IMR-90 (cell line): ENCODE data around the gene COL23A1. TPM values are rescaled to one million over a fixed set of nuclear protein-coding genes. Genes with fewer than 3 reads are reported as not detected.

Experiments
- ATAC-seq: fragments of 200-7000 bp; cut with Tn5 transposase; 2 replicates; pipeline ENCODE4 v1.9.1; 2020; ENCODE audit warnings: low read depth, mild to moderate bottlenecking, moderate library complexity
- BruUV-seq: library from RNA; stranded (reverse); fragments of 400-500 nt; replicated peaks from 2 replicates; lab custom pipeline; 2021; lab: Mats Ljungman, UMichigan
- CTCF ChIA-PET: fragments of 300-600 bp; formaldehyde crosslinking; extraction: SDS; loops from one replicate; lab custom pipeline; 2021; ENCODE audit warnings: antibody characterized with exemption; lab: Yijun Ruan, JAX
- POLR2A ChIA-PET: fragments of 300-600 bp; sonication (Branson Sonifier 250); formaldehyde crosslinking; loops from one replicate; lab custom pipeline; 2022; ENCODE audit warnings: antibody characterized with exemption; ENCODE audit not compliant: unreplicated experiment; lab: Charles Lee
- DNase-seq: peaks from one replicate; pipeline ENCODE4 v3.0.0; 2013
- H2AFZ ChIP-seq: replicated peaks from 2 replicates; pipeline ENCODE3; 2013; ENCODE audit warnings: low read length, mild to moderate bottlenecking; ENCODE audit not compliant: poor library complexity
- H2AK5ac ChIP-seq: 2 replicates; pipeline ENCODE4 v1.6.1; 2013; ENCODE audit warnings: low read depth, low read length, inconsistent platforms
- H2AK9ac ChIP-seq: replicated peaks from 2 replicates; pipeline ENCODE3; 2013; ENCODE audit warnings: mild to moderate bottlenecking, low read depth, low read length, moderate library complexity; ENCODE audit not compliant: poor library complexity
- H2BK120ac ChIP-seq: 2 replicates; pipeline ENCODE4 v1.6.1; 2013; ENCODE audit warnings: low read depth, low read length, inconsistent platforms
- H2BK15ac ChIP-seq: 3 replicates; pipeline ENCODE4 v1.6.1; 2013; ENCODE audit warnings: low read depth, low read length, inconsistent platforms
- H2BK20ac ChIP-seq: 2 replicates; pipeline ENCODE4 v1.6.1; 2013; ENCODE audit warnings: low read depth, mild to moderate bottlenecking, inconsistent platforms, low read length, moderate library complexity
- H2BK5ac ChIP-seq: 2 replicates; pipeline ENCODE4 v1.6.1; 2013; ENCODE audit warnings: mild to moderate bottlenecking, low read depth, low read length, inconsistent platforms; ENCODE audit not compliant: poor library complexity, severe bottlenecking
- H3K14ac ChIP-seq: replicated peaks from 2 replicates; pipeline ENCODE4 v1.6.1; 2013; ENCODE audit warnings: low read depth, low read length, inconsistent platforms
- H3K18ac ChIP-seq: 2 replicates; pipeline ENCODE4 v1.6.1; 2013; ENCODE audit warnings: low read depth, low read length, control low read depth
- H3K23ac ChIP-seq: 2 replicates; pipeline ENCODE4 v1.6.1; 2013; ENCODE audit warnings: low read depth, low read length, inconsistent platforms
- H3K27ac ChIP-seq: 2 replicates; pipeline ENCODE4 v1.5.1; 2013; ENCODE audit warnings: mild to moderate bottlenecking, control low read depth, low read length; ENCODE audit not compliant: insufficient read depth
- H3K27me3 ChIP-seq: 2 replicates; pipeline ENCODE4 v1.6.1; 2013; ENCODE audit warnings: low read length; ENCODE audit not compliant: control insufficient read depth, insufficient read depth
- H3K36me3 ChIP-seq: 2 replicates; pipeline ENCODE4 v1.6.1; 2013; ENCODE audit warnings: low read length, mixed read lengths; ENCODE audit not compliant: control insufficient read depth, insufficient read depth
- H3K4ac ChIP-seq: 2 replicates; pipeline ENCODE4 v1.6.1; 2013; ENCODE audit warnings: low read depth, low read length, inconsistent platforms
- H3K4me1 ChIP-seq: 2 replicates; pipeline ENCODE4 v1.6.1; 2013; ENCODE audit warnings: low read length, mixed read lengths; ENCODE audit not compliant: control insufficient read depth, insufficient read depth
- H3K4me2 ChIP-seq: 2 replicates; pipeline ENCODE4 v1.6.1; 2013; ENCODE audit warnings: low read depth, mild to moderate bottlenecking, control low read depth, low read length, moderate library complexity
- H3K4me3 ChIP-seq: 2 replicates; pipeline ENCODE4 v1.5.1; 2013; ENCODE audit warnings: low read depth, mild to moderate bottlenecking, control low read depth, low read length, moderate library complexity; ENCODE audit not compliant: insufficient read depth
- H3K56ac ChIP-seq: 2 replicates; pipeline ENCODE4 v1.6.1; 2013; ENCODE audit warnings: low read length, inconsistent platforms; ENCODE audit not compliant: insufficient read depth; ENCODE audit errors: extremely low read depth
- H3K79me1 ChIP-seq, 2 experiments: 2 replicates each; pipeline ENCODE4 v1.6.1; 2013; ENCODE audit warnings: low read length in 2 of 2, inconsistent platforms in 1 of 2, low read depth in 1 of 2
- H3K9ac ChIP-seq: 2 replicates; pipeline ENCODE4 v1.6.1; 2013; ENCODE audit warnings: low read depth, low read length, control low read depth
- H3K9me1 ChIP-seq: 2 replicates; pipeline ENCODE4 v1.6.1; 2013; ENCODE audit warnings: low read length, inconsistent platforms; ENCODE audit not compliant: insufficient read depth
- H3K9me3 ChIP-seq: 2 replicates; pipeline ENCODE4 v1.6.1; 2013; ENCODE audit warnings: low read length; ENCODE audit not compliant: control insufficient read depth, insufficient read depth
- H4K20me1 ChIP-seq: 2 replicates; pipeline ENCODE4 v1.6.1; 2013; ENCODE audit warnings: low read length, inconsistent platforms; ENCODE audit not compliant: insufficient read depth
- H4K5ac ChIP-seq: 2 replicates; pipeline ENCODE4 v1.6.1; 2013; ENCODE audit warnings: mild to moderate bottlenecking, low read depth, low read length, control low read depth
- H4K8ac ChIP-seq, 2 experiments: 2 replicates each; pipeline ENCODE4 v1.6.1; 2013; ENCODE audit warnings: low read depth in 2 of 2, low read length in 2 of 2, control low read depth in 1 of 2, inconsistent platforms in 1 of 2
- H4K91ac ChIP-seq: 2 replicates; pipeline ENCODE4 v1.6.1; 2013; ENCODE audit warnings: low read depth, low read length, inconsistent platforms; ENCODE audit not compliant: insufficient read depth
- BHLHE40 ChIP-seq: fragments of 150-350 bp; IDR thresholded peaks from 2 replicates; pipeline ENCODE4 v1.6.1; 2016; ENCODE audit warnings: mild to moderate bottlenecking, low read depth, low read length
- CEBPB ChIP-seq: IDR thresholded peaks from 2 replicates; pipeline ENCODE4 v1.6.1; 2012; ENCODE audit warnings: low read depth, low read length, improper control_type of control experiment
- CHD1 ChIP-seq: IDR thresholded peaks from 2 replicates; pipeline ENCODE4 v1.6.1; 2012; ENCODE audit warnings: low read depth, low read length, improper control_type of control experiment
- MAFK ChIP-seq: IDR thresholded peaks from 2 replicates; pipeline ENCODE4 v1.6.1; 2012; ENCODE audit warnings: low read depth, low read length, improper control_type of control experiment
- MAZ ChIP-seq: IDR thresholded peaks from 2 replicates; pipeline ENCODE4 v1.6.1; 2012; ENCODE audit warnings: low read depth, mild to moderate bottlenecking, low read length, improper control_type of control experiment, moderate library complexity, borderline replicate concordance
- MXI1 ChIP-seq: IDR thresholded peaks from 2 replicates; pipeline ENCODE4 v1.6.1; 2012; ENCODE audit warnings: low read depth, mild to moderate bottlenecking, low read length, moderate library complexity, borderline replicate concordance
- RAD21 ChIP-seq: IDR thresholded peaks from 2 replicates; pipeline ENCODE4 v1.6.1; 2012; ENCODE audit warnings: low read length, improper control_type of control experiment
- RFX5 ChIP-seq: IDR thresholded peaks from 2 replicates; pipeline ENCODE4 v1.8.0; 2012; ENCODE audit warnings: low read depth, mild to moderate bottlenecking, low read length, moderate library complexity
- SMC3 ChIP-seq: fragments of 150-350 bp; IDR thresholded peaks from 2 replicates; pipeline ENCODE4 v1.6.1; 2016; ENCODE audit warnings: low read depth, mild to moderate bottlenecking, antibody characterized with exemption, low read length, moderate library complexity
- WGBS, 2 experiments: methylation state at CpG; one replicate each; pipeline versions ENCODE4 v1.1.5 to v1.1.7; 2013; ENCODE audit warnings: missing lambda C conversion rate in 2 of 2; ENCODE audit not compliant: insufficient read length in 1 of 2; ENCODE audit errors: extremely low coverage in 2 of 2; 5-methylcytosine and 5-hydroxymethylcytosine counted together
- dilution Hi-C: fragments of 300-500 bp; cut with HindIII; formaldehyde crosslinking; loops from one replicate; pipeline ENCODE4 v1.14.3; 2018; ENCODE audit warnings: low sequenced_read_pairs; ENCODE audit not compliant: unreplicated experiment
- in situ Hi-C: fragments of 300-500 bp; cut with MboI; formaldehyde crosslinking; loops from 3 replicates; pipeline ENCODE4 v1.14.3; 2019; ENCODE audit warnings: low sequenced_read_pairs, inconsistent platforms, mixed read lengths
- intact Hi-C: fragments of 100-400 bp; cut with micrococcal nuclease; formaldehyde crosslinking; loops from 2 replicates; pipeline ENCODE4 v1.10.0; 2022
- polyA plus RNA-seq, 3 experiments: library from polyadenylated mRNA; depleted of rRNA; stranded (reverse); fragments of >200 nt; gene quantifications; 2 replicates each; pipeline ENCODE4 v1.2.3, GENCODE V29; 2012; ENCODE audit warnings: low replicate concordance in 1 of 3
- total RNA-seq: library from RNA; depleted of rRNA; stranded (reverse); fragments of >200 nt; gene quantifications from 2 replicates; pipeline ENCODE4 v1.2.3, GENCODE V29; 2012
- TF ChIP-seq, protein P1 (sequence below): fragments of 150-350 bp; IDR thresholded peaks from 2 replicates; pipeline ENCODE4 v1.6.1; 2016; ENCODE audit warnings: low read depth, mild to moderate bottlenecking, low read length, moderate library complexity, borderline replicate concordance
- TF ChIP-seq, protein P2 (sequence below): fragments of 150-350 bp; IDR thresholded peaks from 2 replicates; pipeline ENCODE4 v1.6.1; 2017; ENCODE audit warnings: mild to moderate bottlenecking, antibody characterized with exemption, low read length, low read depth
- TF ChIP-seq, protein P3 (sequence below): conservative IDR thresholded peaks from 2 replicates; pipeline ENCODE4 v1.5.1; 2012; ENCODE audit warnings: mild to moderate bottlenecking, low read depth, low read length, improper control_type of control experiment

The COL23A1 gene
- total and polyA plus RNA-seq, 2 of the 4 experiments (the other 2 are of a cell fraction) = not detected

DNA sequence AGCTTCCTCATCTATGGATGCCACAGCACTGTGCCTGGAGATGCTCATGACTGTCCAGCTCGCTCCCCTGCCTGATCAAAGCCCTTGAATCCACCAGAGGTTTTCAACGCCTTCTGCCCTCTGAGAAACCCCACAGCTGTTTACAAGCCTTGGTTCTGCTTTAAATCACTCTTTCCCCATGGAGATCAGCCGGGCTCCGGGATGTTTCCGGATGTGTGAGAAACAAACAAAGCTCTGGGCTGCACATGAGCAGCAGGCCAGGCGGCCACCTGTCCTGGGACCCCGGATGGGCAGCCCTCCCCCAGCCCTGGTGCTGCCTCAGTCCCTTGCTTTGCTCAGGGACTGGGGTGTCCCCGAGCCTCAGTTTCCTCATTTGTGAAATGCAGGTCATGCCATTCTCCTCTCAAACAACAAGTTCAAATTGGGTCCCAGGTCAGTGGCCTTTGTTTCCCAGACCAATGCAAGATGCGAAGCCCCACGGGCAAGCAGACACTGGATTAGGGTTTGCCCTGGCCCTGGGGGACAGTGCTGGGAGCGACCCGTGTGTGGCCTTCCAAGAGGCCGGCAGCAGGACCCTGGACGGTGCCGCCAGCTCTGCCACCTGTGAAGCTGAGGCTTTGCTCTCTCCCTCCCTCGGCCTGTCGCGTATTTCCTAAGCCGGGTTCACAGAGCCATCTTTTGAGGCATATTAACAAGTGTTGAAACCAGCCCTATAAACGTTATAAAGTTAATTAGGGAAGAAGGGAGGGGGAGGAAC is 315.2 kb downstream of the COL23A1 start:
- Histone ChIP-seq H4K20me1 (no peaks in the 10 kb centered on the region), H3K4me1 (no peaks in the 10 kb centered on the region), H3K14ac (no peak overlapping the region), H3K4ac (no peak overlapping the region), H3K4me2 (no peak overlapping the region), H2BK15ac (no peak overlapping the region), H2BK20ac (no peak overlapping the region), H3K18ac (no peak overlapping the region), H3K27ac (no peak overlapping the region), H2AFZ (no peak overlapping the region), H4K91ac (no peak overlapping the region), H3K9me1 (no peaks in the 10 kb centered on the region), H3K36me3 (no peaks in the 10 kb centered on the region), H4K8ac (no peak overlapping the region), H3K9ac (no peak overlapping the region), H3K56ac (no peak overlapping the region), H2BK5ac (no peak overlapping the region), H3K23ac (no peak overlapping the region), H2AK9ac (no peak overlapping the region), H2BK120ac (no peak overlapping the region), H3K27me3 (no peaks in the 10 kb centered on the region; the same call in 1 of the 2 replicates), H2AK5ac (no peak overlapping the region), H3K9me3 (peaks cover 9% of the 10 kb centered on the region), H3K79me1 (no peaks in the 10 kb centered on the region), H3K4me3 (no peak overlapping the region), H4K5ac (no peak overlapping the region)
- in situ Hi-C loops = loop anchor here (25.0 kb wide), 1 partner anchor 1212 kb away; no protein-coding TSS in a partner anchor
- DNase-seq (no peak), ATAC-seq (no peak)
- WGBS, 2 experiments = 28% methylated on average over 3 of the region's 20 CpGs; no CpG with 5 or more reads in 1 of the 2 experiments
- TF ChIP-seq MAFK (no peak), MXI1 (no peak), RFX5 (no peak), SMC3 (no peak), CEBPB (no peak), MAZ (no peak), CHD1 (no peak), RAD21 (no peak), BHLHE40 (no peak)
- TF ChIP-seq, protein P1, sequence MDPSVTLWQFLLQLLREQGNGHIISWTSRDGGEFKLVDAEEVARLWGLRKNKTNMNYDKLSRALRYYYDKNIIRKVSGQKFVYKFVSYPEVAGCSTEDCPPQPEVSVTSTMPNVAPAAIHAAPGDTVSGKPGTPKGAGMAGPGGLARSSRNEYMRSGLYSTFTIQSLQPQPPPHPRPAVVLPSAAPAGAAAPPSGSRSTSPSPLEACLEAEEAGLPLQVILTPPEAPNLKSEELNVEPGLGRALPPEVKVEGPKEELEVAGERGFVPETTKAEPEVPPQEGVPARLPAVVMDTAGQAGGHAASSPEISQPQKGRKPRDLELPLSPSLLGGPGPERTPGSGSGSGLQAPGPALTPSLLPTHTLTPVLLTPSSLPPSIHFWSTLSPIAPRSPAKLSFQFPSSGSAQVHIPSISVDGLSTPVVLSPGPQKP = no peak
- TF ChIP-seq, protein P2, sequence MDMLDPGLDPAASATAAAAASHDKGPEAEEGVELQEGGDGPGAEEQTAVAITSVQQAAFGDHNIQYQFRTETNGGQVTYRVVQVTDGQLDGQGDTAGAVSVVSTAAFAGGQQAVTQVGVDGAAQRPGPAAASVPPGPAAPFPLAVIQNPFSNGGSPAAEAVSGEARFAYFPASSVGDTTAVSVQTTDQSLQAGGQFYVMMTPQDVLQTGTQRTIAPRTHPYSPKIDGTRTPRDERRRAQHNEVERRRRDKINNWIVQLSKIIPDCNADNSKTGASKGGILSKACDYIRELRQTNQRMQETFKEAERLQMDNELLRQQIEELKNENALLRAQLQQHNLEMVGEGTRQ = no peak
- TF ChIP-seq, protein P3, sequence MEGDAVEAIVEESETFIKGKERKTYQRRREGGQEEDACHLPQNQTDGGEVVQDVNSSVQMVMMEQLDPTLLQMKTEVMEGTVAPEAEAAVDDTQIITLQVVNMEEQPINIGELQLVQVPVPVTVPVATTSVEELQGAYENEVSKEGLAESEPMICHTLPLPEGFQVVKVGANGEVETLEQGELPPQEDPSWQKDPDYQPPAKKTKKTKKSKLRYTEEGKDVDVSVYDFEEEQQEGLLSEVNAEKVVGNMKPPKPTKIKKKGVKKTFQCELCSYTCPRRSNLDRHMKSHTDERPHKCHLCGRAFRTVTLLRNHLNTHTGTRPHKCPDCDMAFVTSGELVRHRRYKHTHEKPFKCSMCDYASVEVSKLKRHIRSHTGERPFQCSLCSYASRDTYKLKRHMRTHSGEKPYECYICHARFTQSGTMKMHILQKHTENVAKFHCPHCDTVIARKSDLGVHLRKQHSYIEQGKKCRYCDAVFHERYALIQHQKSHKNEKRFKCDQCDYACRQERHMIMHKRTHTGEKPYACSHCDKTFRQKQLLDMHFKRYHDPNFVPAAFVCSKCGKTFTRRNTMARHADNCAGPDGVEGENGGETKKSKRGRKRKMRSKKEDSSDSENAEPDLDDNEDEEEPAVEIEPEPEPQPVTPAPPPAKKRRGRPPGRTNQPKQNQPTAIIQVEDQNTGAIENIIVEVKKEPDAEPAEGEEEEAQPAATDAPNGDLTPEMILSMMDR = no peak
- POLR2A ChIA-PET = no interaction called here
- dilution Hi-C loops = no loop called here
- CTCF ChIA-PET = no interaction called here
- intact Hi-C loops = no loop called here
- no TSS peak for BruUV-seq
